NCI-H446 (cell line): ENCODE data around the gene PML.
A peak's percentile ranks its signal among the peaks of the same experiment; 100 is the strongest.

Source experiments
- DNase-seq, 2 experiments: peaks; one replicate each; lab custom pipeline; 2025; lab: John Stamatoyannopoulos, UW

The PML gene

DNA sequence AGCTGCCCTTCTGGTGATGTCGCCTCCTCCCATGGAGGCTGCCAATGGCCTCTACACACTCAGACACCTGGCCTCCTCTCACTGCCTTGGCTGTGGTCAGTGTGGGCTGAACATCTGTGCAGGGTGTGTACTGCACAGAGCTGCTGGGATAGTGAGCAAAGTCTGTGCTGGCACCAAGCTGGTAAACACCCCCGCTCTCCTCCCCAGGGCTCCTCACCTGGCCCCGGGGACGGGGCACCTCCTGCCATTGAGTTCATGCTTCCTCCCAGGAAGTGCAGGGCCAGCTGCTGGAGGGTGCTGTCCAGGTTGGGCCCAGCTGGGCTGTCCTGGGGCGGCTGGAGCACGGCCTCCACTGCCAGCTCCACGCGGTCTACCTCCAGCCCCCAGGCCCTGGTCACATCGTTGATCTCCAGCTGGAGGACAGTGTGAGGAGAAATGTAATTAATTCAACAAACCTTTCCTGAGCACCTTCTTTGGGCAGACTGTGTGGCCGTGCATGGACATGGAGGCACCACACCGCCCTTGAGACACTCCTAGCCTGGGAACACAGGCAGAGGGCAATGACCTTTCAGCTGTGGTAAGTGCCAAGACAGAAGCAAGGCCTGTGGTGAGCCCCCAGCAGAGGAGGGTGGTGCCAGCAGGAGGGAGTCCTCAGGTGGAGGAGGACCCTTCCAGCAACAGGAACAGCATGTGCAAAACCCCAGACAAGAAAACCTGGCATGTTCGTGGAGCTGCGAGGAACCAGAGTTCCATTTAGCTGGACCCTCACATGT is 9.2 kb upstream of the PML start:
- DNase-seq: peak in 1 of 2 experiments; percentile 8

- DNase-seq: no peak
These were observed 8.3 kb upstream of the PML start for GRCh38 chr15:73986055-73986775.

DNA sequence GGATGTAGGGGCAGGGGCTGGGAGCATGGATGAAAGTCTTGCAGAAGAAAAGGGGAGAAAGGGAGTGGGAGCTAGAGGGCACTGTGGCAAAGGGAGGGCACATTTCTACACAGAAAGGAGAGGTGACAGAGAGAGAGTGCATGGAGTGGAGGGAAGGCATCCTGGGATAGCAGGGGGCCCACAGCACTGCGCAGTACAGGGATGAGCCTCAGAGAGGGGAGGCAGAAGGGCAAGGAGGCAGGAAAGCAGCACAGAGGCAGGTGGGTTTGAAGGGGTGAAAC is 7.8 kb upstream of the PML start:
- DNase-seq: no peak

DNA sequence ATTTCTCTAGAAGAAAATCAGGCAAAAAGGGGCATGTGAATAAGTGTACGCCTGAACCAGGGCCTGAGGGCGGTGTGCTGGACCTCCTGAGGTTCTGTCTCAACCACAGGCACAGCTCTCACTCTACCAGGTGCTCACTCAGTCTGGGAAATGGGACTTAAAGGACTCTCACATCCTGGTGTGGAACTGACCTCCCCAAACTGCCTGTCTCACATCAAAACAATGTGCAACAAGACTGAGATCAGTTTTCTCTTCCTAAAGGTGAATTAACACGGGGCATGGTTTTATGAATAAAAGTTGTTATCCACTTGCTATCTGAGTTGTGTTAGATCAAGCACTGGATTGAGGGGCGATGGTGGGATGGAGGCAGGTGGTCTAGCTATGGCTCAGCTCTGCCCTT is 7.3 kb upstream of the PML start:
- no peak for DNase-seq

DNA sequence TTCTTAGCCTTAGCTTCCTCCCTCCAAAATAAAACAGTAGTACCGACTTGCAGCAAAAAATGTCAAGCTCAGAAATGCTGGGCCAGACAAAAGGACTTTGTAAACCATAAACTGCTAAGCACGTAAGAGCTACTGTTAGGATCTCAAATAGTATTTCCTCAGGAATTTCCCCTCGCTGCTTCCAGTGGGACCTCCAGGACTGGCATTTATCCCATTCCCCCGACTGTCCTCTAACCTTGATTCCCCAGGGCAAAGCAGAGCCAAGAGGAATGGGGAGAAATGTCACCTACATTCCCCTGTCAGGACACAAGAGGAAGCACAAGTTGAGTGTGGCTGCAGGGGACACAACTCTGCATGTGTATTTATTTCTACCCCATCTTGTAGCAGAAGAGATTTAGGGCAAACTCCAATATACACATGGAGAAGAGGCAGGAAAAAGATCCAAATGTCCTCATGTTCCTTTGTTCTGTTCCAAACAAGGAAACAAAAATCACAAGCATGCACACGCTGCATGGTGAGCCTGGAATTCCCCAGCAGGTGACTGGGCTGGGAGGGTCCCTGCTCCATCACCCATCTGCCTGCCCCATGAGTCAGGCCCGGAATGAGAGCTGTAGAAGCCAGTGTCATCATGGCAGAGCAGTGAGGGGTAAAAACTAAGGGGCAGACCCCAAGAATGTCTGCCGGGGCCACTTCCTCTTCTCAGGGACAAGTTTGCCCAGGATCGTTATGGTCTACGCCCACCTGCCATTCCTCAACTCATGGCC is 6.7 kb upstream of the PML start:
- DNase-seq: no peak

DNA sequence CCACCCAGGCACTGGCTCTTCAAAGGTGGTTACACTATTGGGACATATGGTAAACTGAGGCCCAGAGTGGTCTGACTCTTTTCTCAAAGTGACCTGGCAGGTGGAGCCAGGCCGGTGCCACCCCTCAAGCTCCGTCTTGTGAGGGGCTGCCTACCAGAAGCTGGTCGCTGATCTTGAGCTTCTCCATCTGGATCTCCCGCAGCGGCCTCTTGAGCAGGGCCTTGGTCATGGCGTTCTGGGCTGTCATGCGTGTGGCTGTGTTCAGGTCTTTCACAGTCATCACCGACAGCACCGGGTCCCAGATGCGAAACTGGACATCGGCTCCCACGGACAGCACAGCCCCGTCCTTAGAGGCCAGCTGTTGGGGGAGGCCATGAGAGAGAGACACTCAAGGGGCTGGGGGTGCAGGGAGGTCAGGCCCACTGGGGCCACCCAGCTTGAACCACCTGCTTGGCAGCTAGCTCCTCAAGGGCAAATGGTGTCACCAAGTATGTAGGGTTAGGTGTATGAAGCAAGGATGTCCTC is 6.0 kb upstream of the PML start:
- DNase-seq: no peak

DNA sequence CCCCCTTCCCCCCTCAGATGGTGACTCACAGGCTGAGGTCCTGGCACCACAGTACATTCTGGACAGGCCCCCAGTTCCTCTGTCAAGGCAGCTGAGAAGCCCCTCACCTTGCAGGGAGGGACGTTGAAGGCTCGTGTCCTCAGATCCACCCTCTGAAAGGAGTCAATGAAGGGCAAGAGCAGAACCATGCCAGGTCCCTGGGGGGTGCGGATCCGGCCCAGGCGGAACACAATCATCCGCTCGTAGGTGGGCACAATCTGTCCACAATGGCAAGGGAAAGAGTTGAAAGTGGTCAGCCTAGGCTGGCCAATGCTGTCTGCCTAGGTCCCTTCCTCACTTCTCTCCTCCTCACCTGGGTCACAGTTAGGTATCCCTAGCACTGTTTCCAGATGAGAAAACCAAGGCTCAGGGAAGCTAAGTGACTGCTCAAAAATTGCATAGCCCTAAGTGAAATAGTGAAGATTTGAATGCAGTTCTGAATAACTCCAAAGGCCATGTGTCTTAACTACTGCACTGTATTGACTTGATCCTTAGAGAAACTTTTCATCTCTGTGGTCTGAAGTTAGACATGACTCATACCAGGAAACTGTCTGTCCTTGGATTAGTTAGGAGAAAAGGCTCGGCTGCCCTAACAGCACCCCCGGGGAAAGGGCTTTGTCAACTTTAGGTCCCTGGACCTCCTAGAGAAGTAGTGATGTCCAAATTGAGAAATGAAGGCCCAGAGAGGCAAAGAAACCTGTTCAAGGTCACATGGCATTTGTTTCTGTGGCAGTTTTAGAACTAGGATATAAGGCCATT is 5.3 kb upstream of the PML start:
- DNase-seq: no peak

- DNase-seq: no peak
These were observed 4.1 kb upstream of the PML start for GRCh38 chr15:73990250-73991005.

DNA sequence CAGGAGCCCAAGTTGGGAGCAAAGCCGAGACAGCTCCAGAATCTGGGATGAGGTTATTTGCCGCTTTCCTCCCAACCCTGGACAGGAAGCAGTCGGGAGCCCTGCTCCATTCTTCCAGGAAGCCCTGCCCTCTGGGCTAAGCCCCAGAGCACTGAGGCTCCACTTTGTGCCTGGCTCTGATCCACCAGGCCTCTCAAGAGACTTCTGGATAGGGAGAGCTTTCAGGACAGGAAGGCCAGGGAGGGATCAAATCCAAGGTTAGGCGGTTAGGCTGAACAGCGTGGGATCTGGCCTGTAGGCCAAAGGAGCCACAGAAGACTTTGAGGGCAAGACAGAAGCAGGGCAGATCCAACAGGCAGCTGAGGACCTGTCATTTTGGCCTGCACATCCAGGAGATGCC is 3.3 kb upstream of the PML start:
- peak in 1 of 2 experiments; percentile 20 for DNase-seq

DNA sequence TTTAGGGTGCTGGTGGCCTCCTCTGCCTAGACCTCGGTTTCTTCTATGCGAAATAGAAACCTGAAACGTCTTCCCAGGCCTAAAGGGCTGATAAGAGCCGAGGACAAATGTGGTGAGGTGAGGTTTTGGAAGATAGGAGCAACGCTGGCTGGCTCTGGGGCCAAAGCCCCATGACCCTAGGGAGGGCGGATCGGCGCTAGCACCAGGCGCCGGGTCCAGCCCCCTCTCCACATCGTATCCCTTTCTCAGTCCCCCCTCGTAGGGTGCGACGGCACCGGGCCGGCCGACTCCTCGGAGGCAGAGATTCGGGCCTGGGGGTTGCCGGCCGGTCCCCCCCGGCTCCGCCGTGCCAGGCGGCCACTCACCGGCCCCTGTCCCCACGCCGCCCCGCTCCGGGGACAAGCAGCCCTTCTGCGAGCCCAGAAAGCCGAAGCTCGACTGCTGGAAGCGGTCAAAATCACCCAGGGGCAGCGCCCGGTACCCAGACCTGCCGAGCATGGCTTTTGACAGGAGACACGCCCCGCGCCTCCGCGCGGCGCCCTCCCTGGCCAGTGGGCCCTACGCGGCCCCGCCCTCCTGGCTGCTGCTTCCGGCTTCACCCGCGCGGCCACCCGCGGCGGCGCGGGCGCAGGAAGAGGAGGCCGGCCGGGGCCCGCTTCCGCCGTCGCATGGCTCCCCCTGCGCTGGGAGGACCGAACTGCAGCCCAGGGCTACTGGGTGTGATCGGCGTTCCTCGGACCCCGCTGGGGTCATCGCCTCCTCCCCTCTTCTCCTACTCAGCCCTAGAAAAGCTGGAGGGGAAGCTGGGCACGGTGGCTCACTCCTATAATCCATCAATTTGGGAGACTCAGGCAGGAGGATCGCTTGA is 2.6 kb upstream of the PML start, which contains the start of gene STOML1:
Gene STOML1, minus strand, starts transcription at position 570 of the 868 bp plus-strand sequence. Its CDS starts 72 bp downstream, at position 498.
- peak; percentile 82 to 93 for DNase-seq

DNA sequence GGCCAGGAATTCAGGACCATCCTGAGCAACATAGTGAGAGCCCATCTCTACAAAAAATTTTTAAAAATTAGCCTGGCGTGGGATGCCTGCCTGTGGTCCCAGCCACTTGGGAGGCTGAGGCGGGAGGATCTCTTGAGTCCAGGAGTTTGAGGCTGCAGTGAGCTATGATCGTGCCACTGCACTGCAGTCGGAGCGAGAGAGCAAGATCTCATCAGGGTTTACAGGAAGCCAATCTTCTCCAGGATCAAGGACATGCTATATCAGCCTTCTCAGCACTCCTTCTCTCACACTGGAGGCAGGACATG is 2.0 kb upstream of the PML start:
- DNase-seq: no peak

- DNase-seq: no peak
These were observed 1.1 kb upstream of the PML start for GRCh38 chr15:73993211-73993994.

DNA sequence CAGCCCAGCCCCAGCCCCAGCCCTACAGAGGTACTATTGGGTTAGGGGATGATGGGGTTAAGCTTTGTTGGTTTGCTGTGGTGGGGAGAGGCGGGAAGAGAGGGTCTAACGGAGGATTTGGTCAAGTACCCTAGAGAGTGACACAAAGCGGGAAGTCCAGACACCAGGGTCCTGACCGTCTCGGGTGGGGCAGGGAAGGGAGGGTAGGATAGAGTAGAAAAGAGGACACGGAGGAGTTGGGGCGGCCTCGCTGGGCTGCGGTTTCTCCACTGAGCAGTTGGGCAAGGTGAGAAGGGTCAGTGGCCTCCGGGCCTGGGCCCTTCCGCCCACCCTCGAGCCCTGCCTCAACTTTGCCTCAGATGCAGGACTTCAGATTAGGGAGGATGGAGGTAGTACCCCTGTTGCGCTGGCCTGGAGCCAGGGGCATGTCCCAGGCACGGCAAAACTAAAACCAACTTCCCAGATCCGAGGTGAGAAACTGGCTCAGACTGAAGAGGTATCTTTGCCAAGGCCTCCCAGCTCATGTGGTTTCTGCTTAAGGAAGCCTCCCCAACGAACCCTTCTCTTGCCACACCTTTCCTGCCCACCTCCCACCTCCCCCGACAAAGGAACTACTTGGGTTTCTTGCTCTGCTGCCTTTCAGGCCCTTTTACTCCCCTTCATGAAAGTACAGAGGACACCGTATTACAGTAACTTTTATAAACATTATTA is 551 bp downstream of the PML start:
- DNase-seq: no peak

DNA sequence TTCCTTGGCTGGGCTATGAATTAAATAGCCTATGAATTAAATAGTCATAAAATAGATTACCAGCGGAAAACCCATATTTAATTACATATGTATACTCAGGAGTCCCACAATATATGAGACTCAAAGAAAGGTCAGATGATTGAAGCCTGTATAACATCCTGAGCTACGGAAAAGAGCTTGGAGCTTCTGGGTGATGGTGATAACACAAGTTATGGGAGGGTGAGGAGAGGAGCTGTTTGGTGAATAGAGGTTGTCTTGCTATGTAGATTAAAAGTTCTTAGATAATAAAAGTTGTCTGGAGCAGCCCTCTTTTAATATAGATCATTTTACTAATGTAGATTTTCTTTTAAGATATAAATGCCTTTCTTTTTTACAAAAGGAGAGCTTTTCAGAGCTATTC is 1.8 kb downstream of the PML start:
- DNase-seq: no peak

- no peak for DNase-seq
These were observed 2.4 kb downstream of the PML start for GRCh38 chr15:73996939-73997338.

GRCh38 chr15:73997986-73998385 is 3.5 kb downstream of the PML start:
- no peak for DNase-seq

DNA sequence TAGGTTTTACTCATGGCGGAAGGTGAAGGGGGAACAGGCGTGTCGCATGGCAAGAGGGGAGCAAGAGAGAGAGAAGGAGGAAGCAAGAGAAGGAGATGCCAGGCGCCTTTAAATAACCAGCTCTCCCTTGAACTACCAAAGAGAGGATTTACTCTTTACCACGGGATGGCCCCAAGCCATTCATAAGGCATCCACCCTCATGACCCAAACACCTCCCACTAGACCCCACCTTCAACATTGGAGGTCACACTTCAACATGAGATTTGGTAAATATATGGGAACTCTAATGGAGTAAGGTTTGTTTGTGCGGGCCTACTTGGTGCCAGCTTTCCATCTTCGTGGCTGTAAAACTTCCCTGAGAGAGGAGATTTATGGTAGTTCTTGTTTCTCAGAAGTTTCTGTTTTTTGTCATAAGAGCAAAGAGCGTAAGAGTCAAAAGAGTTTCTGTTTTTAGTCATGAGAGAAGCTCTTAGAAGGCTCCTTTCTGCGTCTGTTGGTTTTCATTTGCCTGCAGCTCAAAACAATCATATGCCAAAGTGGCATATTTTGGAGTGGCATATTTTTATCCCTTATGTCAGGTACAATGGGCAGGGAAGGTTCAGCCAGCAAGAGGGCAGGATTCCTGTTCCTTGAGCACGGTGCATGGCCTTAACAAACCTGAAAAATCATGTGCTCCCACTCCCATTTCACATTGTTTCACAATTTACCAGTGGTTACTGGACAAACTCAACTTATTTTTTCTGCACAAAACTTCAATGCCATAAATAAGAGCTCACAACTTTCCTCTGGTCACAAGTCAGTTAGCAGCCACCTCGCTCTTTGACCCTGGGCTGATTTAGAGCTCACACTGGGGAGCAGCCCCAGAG is 12.5 kb downstream of the PML start:
- DNase-seq: no peak

GRCh38 chr15:74007820-74008371 is 13.4 kb downstream of the PML start:
- DNase-seq: no peak
